Left lung (tissue), 10 donors: ENCODE results near the gene RAP1B. TPM values are rescaled to one million over a fixed set of nuclear protein-coding genes. Genes with fewer than 3 reads are reported as not detected.

ENCODE experiments used
- ATAC-seq: fragments of 200-7000 bp; cut with Tn5 transposase; one replicate; pipeline ENCODE4 v1.9.1; 2020; ENCODE audit warnings: moderate library complexity
- DNase-seq, 4 donors: peaks; one replicate each; pipeline ENCODE4 v3.0.0-alpha.2; 2013 to 2020
- H3K27ac ChIP-seq, 2 donors: fragments of 200-600 bp; sonication (generic) in 1 of 2; one replicate each; pipeline versions ENCODE4 v1.5.0 to v1.8.0; 2020 to 2021
- H3K27me3 ChIP-seq, 2 donors: fragments of 200-600 bp; sonication (generic) in 1 of 2; one replicate each; pipeline versions ENCODE4 v1.5.0 to v1.8.0; 2020 to 2021
- H3K36me3 ChIP-seq, 2 donors: fragments of 200-600 bp; sonication (generic) in 1 of 2; one replicate each; pipeline versions ENCODE4 v1.5.0 to v1.8.0; 2020 to 2021
- H3K4me1 ChIP-seq, 2 donors: fragments of 200-600 bp; one replicate each; pipeline ENCODE4 v1.8.0; 2021
- H3K4me3 ChIP-seq, 2 donors: fragments of 200-600 bp; sonication (generic) in 1 of 2; one replicate each; pipeline versions ENCODE4 v1.5.0 to v1.8.0; 2020 to 2021; ENCODE audit warnings: mild to moderate bottlenecking in 1 of 2
- H3K9me3 ChIP-seq, 2 donors: fragments of 200-600 bp; sonication (generic) in 1 of 2; one replicate each; pipeline versions ENCODE4 v1.5.0 to v1.8.0; 2020 to 2021
- intact Hi-C, 2 donors: fragments of 100-400 bp; cut with DNase I; formaldehyde crosslinking; loops; one replicate each; pipeline versions ENCODE4 v1.11.2 to v1.14.2; 2022
- polyA plus RNA-seq, 6 donors: library from polyadenylated mRNA; unstranded; fragments of 120-200 nt; gene quantifications; one replicate each; pipeline ENCODE4 v1.2.1, GENCODE V29; 2013; ENCODE audit not compliant: insufficient read length in 6 of 6
- total RNA-seq, 2 donors: library from RNA; stranded (reverse); fragmentation: NEBNext Ultra II Directional; extraction: Animal tissue kit (Norgen Biotek cat#: 25700); gene quantifications; one replicate each; pipeline ENCODE4 v1.2.1, GENCODE V29; 2021
- TF ChIP-seq, protein P1 (sequence below), 2 donors: fragments of 200-600 bp; sonication (generic) in 1 of 2; IDR thresholded peaks; one replicate each; pipeline versions ENCODE4 v1.5.0 to v1.8.0; 2021; ENCODE audit warnings: antibody characterized with exemption in 2 of 2
- donor health status: DM: no; HTN: yes; CAD: no.
- donor health status: DM: no; HTN: no; CAD: no.

The RAP1B gene
- total and polyA plus RNA-seq, 8 donors: 137 to 211 (median 183) TPM

DNA sequence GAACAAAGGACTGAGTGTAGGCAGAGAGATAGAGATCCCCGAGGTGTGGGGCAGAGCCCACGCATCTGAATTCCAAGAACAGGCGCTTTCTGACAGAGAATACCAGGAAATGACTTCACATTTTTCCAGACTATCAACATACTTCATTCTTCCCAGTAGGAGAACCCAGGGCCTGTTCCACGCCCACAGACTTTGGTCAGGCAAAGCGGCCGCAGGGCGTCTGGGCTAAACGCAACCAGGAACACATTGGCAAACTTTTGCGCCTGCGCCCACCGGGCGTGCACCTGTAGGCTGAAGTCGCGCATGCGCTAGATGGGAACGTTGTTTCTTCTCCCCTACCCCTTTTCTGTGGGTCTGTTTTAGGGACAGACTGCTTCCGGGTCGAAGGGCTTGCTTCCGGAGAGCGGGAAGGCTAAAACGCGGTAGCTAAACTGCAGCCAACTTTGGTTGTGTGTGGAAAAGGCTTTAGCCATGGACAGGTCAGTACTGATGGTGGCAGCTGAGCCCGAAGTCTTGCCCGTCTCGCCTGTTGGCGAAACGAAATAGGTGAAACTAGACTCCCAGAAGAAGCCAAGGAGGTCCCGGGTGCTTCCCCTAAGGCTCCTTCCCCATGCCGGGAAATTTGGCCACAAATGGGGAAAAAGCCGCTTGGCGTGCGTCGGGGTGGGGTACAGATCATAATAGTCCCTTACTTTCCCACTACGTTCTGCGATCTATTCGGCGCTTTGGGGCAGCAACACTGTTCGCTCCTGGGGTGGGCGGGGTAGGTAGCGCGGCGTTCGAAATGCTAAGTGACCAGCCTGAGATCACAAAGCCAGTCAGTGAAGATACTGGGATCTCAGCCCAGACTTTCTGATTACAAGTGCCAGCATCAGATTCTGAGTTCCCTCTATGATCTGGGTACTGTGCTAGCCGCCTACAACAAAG, 76.2 kb downstream of the RAP1B start, which contains the start of gene NUP107:
Gene NUP107, plus strand, starts transcription at position 384 of the 927 bp plus-strand sequence. Its CDS starts 88 bp downstream, at position 472.
- Histone ChIP-seq H3K4me3 (peak within 1 kb of the TSS; percentile 95 to 98), H3K36me3 (peaks cover 0 to 18% of the 10 kb centered on the region in 2 donors), H3K27me3 (no peaks in the 10 kb centered on the region), H3K9me3 (no peaks in the 10 kb centered on the region), H3K4me1 (peaks cover 6 to 22% of the 10 kb centered on the region in 2 donors), H3K27ac (peak within 1 kb of the TSS; percentile 78 to 85)
- intact Hi-C loops: no loop called here
- TF ChIP-seq, protein P1, sequence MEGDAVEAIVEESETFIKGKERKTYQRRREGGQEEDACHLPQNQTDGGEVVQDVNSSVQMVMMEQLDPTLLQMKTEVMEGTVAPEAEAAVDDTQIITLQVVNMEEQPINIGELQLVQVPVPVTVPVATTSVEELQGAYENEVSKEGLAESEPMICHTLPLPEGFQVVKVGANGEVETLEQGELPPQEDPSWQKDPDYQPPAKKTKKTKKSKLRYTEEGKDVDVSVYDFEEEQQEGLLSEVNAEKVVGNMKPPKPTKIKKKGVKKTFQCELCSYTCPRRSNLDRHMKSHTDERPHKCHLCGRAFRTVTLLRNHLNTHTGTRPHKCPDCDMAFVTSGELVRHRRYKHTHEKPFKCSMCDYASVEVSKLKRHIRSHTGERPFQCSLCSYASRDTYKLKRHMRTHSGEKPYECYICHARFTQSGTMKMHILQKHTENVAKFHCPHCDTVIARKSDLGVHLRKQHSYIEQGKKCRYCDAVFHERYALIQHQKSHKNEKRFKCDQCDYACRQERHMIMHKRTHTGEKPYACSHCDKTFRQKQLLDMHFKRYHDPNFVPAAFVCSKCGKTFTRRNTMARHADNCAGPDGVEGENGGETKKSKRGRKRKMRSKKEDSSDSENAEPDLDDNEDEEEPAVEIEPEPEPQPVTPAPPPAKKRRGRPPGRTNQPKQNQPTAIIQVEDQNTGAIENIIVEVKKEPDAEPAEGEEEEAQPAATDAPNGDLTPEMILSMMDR (IDR thresholded peaks at IDR 0.05): peak in 1 of 2 donors; percentile 10
- peak; percentile 98 for ATAC-seq
- DNase-seq: peak; percentile 95 to 98 (median 98)

DNA sequence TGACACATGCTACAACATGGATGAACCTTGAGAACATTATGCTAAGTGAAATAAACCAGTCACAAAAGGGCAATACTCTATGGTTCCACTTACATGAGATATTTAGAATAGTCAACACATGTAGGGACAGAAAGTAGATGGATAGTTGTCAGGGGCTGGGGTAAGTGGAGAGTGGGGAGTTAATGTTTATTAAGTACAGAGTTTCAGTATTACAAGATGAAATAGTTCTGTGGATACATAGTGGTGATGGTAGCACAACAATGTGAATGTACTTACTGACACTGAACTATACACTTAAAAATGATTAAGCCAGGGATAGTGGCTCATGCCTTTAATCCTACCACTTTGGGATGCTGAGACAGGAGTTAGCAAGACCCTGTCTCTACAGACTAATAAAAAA, 84.8 kb downstream of the RAP1B start:
- DNase-seq: no peak
- Histone ChIP-seq H3K4me1 (no peaks in the 10 kb centered on the region), H3K4me3 (no peak overlapping the region), H3K9me3 (no peaks in the 10 kb centered on the region), H3K36me3 (peaks cover 0 to 99% of the 10 kb centered on the region in 2 donors), H3K27ac (no peak overlapping the region), H3K27me3 (no peaks in the 10 kb centered on the region)
- intact Hi-C loops: no loop called here
- no peak for ATAC-seq
- TF ChIP-seq, protein P1 (IDR thresholded peaks at IDR 0.05): no peak

- intact Hi-C loops: no loop called here
- H3K4me1 ChIP-seq: no peaks in the 10 kb centered on the region
- no peaks in the 10 kb centered on the region for H3K27me3 ChIP-seq
- no peak overlapping the region for H3K4me3 ChIP-seq
- ATAC-seq: no peak
- DNase-seq: no peak
- peaks cover 0 to 99% of the 10 kb centered on the region in 2 donors for H3K36me3 ChIP-seq
- TF ChIP-seq, protein P1 (IDR thresholded peaks at IDR 0.05): no peak
- H3K9me3 ChIP-seq: no peaks in the 10 kb centered on the region
- no peak overlapping the region for H3K27ac ChIP-seq
Observed at GRCh38 chr12:68699486-68699885, 88.8 kb downstream of the RAP1B start.

Other genes starting within 250 kb of the RAP1B start
- 10 to 100 TPM; 28.3 to 38.9 TPM for gene NUP107, start 76.1 kb downstream of the RAP1B start, total RNA-seq
- 10 to 100 TPM; 68.8 to 79.4 (median 78.0) TPM for gene NUP107, start 76.1 kb downstream of the RAP1B start, polyA plus RNA-seq
- gene SLC35E3, start 135.3 kb downstream of the RAP1B start, total RNA-seq: 10 to 100 TPM in 1 of 2 donors, 1 to 10 TPM in 1; 6.3 to 12.3 TPM
- gene SLC35E3, start 135.3 kb downstream of the RAP1B start, polyA plus RNA-seq: 10 to 100 TPM; 16.2 to 21.5 (median 19.2) TPM
- gene MDM2, start 197.3 kb downstream of the RAP1B start, total RNA-seq: 100 to 1,000 TPM; 136 to 174 TPM
- 100 to 1,000 TPM in 4 of 6 donors, 10 to 100 TPM in 2; 89.3 to 142 (median 111) TPM for gene MDM2, start 197.3 kb downstream of the RAP1B start, polyA plus RNA-seq